SK-N-MC (cell line): ENCODE data around the gene ASTN2.

Experiments
- DNase-seq: peaks from one replicate; pipeline ENCODE4 v3.0.0-alpha.2; 2011; ENCODE audit warnings: low read depth, low spot score
- H3K27ac ChIP-seq: fragments of 200-600 bp; sonication (generic); 2 replicates; pipeline ENCODE4 v1.5.1; 2016; ENCODE audit warnings: mixed run types
- H3K36me3 ChIP-seq: fragments of 200-600 bp; sonication (generic); 2 replicates; pipeline ENCODE4 v1.6.1; 2017; ENCODE audit warnings: antibody characterized with exemption, low read length, mixed read lengths; ENCODE audit not compliant: insufficient read depth
- H3K4me3 ChIP-seq: fragments of 200-600 bp; sonication (generic); 2 replicates; pipeline ENCODE4 v1.5.1; 2016
- H3K9ac ChIP-seq: fragments of 200-600 bp; sonication (generic); 2 replicates; pipeline ENCODE4 v1.8.0; 2017; ENCODE audit warnings: mixed run types, mixed read lengths; ENCODE audit not compliant: insufficient read length
- H3K9me3 ChIP-seq: fragments of 200-600 bp; sonication (generic); 2 replicates; pipeline ENCODE4 v1.6.1; 2017; ENCODE audit warnings: low read depth, mild to moderate bottlenecking, antibody characterized with exemption, low read length, moderate library complexity, mixed read lengths
- EZH2 ChIP-seq: fragments of 200-600 bp; sonication (generic); IDR thresholded peaks from one replicate; pipeline ENCODE4 v1.6.1; 2017; ENCODE audit warnings: antibody characterized with exemption
- FOXP2 ChIP-seq: optimal IDR thresholded peaks from 2 replicates; pipeline ENCODE3; 2011; ENCODE audit warnings: mild to moderate bottlenecking, moderate library complexity; ENCODE audit not compliant: insufficient read depth; ENCODE audit errors: extremely low read length, control extremely low read depth
- POLR2AphosphoS5 ChIP-seq: IDR thresholded peaks from 2 replicates; pipeline ENCODE4 v1.6.1; 2012; ENCODE audit warnings: mild to moderate bottlenecking, low read depth, low read length, borderline replicate concordance

The ASTN2 gene

GRCh38 chr9:116673375-116673774 is 741.5 kb downstream of the ASTN2 start:
- H3K27ac ChIP-seq = no peak overlapping the region
- H3K4me3 ChIP-seq = no peak overlapping the region
- H3K36me3 ChIP-seq = no peaks in the 10 kb centered on the region
- no peak overlapping the region for H3K9ac ChIP-seq
- H3K9me3 ChIP-seq = no peaks in the 10 kb centered on the region
- TF ChIP-seq EZH2 (no peak), POLR2AphosphoS5 (no peak), FOXP2 (no peak)
- no peak for DNase-seq

GRCh38 chr9:116671605-116672004 is 743.3 kb downstream of the ASTN2 start:
- Histone ChIP-seq H3K9ac (no peak overlapping the region), H3K36me3 (no peaks in the 10 kb centered on the region), H3K9me3 (no peaks in the 10 kb centered on the region), H3K4me3 (no peak overlapping the region), H3K27ac (no peak overlapping the region)
- no peak for DNase-seq
- no peak for TF ChIP-seq FOXP2

GRCh38 chr9:116668970-116669695 is 745.7 kb downstream of the ASTN2 start:
- no peaks in the 10 kb centered on the region for H3K9me3 ChIP-seq
- TF ChIP-seq FOXP2 = no peak
- TF ChIP-seq POLR2AphosphoS5 = no peak
- no peak for TF ChIP-seq EZH2
- DNase-seq = no peak
- H3K36me3 ChIP-seq = no peaks in the 10 kb centered on the region
- H3K27ac ChIP-seq = no peak overlapping the region
- H3K4me3 ChIP-seq = no peak overlapping the region
- no peak overlapping the region for H3K9ac ChIP-seq

- TF ChIP-seq POLR2AphosphoS5 = no peak
- no peak for TF ChIP-seq EZH2
- TF ChIP-seq FOXP2 = no peak
- Histone ChIP-seq H3K4me3 (peak overlapping the region; percentile 33; the same call in 1 of the 2 replicates), H3K36me3 (no peaks in the 10 kb centered on the region), H3K27ac (peak overlapping the region; percentile 89), H3K9me3 (no peaks in the 10 kb centered on the region), H3K9ac (peak overlapping the region; percentile 15)
- no peak for DNase-seq
Observed at GRCh38 chr9:116663581-116663980, 751.3 kb downstream of the ASTN2 start.

GRCh38 chr9:116662646-116663310 is 752.1 kb downstream of the ASTN2 start:
- no peak for DNase-seq
- peak overlapping the region; percentile 89 for H3K27ac ChIP-seq
- TF ChIP-seq FOXP2 = no peak
- no peak for TF ChIP-seq POLR2AphosphoS5
- no peak for TF ChIP-seq EZH2
- H3K36me3 ChIP-seq = no peaks in the 10 kb centered on the region
- H3K9ac ChIP-seq = peak overlapping the region; percentile 15
- H3K4me3 ChIP-seq = peak overlapping the region; percentile 33; the same call in 1 of the 2 replicates
- no peaks in the 10 kb centered on the region for H3K9me3 ChIP-seq

GRCh38 chr9:116661037-116661954 is 753.6 kb downstream of the ASTN2 start:
- peak; percentile 83 for DNase-seq
- Histone ChIP-seq H3K36me3 (no peaks in the 10 kb centered on the region), H3K27ac (peak overlapping the region; percentile 69; the same call in 1 of the 2 replicates), H3K9ac (peak overlapping the region; percentile 8), H3K9me3 (no peaks in the 10 kb centered on the region), H3K4me3 (no peak overlapping the region)
- no peak for TF ChIP-seq EZH2
- TF ChIP-seq POLR2AphosphoS5 = no peak
- no peak for TF ChIP-seq FOXP2

GRCh38 chr9:116658265-116658664 is 756.6 kb downstream of the ASTN2 start:
- H3K9me3 ChIP-seq = no peaks in the 10 kb centered on the region
- H3K4me3 ChIP-seq = no peak overlapping the region
- H3K9ac ChIP-seq = no peak overlapping the region
- no peaks in the 10 kb centered on the region for H3K36me3 ChIP-seq
- DNase-seq = no peak
- H3K27ac ChIP-seq = 0 out of 2 replicates have a peak overlapping the region, but pooled peaks have one; percentile 37
- no peak for TF ChIP-seq FOXP2
- TF ChIP-seq EZH2 = no peak
- no peak for TF ChIP-seq POLR2AphosphoS5

GRCh38 chr9:116656977-116657376 is 757.9 kb downstream of the ASTN2 start:
- Histone ChIP-seq H3K36me3 (no peaks in the 10 kb centered on the region), H3K4me3 (no peak overlapping the region), H3K27ac (peak overlapping the region; percentile 71), H3K9me3 (no peaks in the 10 kb centered on the region), H3K9ac (no peak overlapping the region)
- no peak for TF ChIP-seq FOXP2
- TF ChIP-seq EZH2 = no peak
- no peak for TF ChIP-seq POLR2AphosphoS5
- DNase-seq = no peak
